Gastroesophageal sphincter (tissue), 3 donors: ENCODE measurements around the gene PRR11.

ENCODE experiments used
- CTCF ChIP-seq, 4 experiments: fragments of 200-600 bp in 2 of 4; fragments of 450-650 bp in 2 of 4; sonication (generic) in 1 of 4; IDR thresholded peaks; one replicate each; pipeline ENCODE4 v1.5.1; 2017 to 2019; ENCODE audit warnings: antibody characterized with exemption in 4 of 4, mild to moderate bottlenecking in 2 of 4, moderate library complexity in 2 of 4
- EP300 ChIP-seq: sonication (generic); formaldehyde crosslinking; IDR thresholded peaks from one replicate; pipeline ENCODE4 v1.6.1; 2017; ENCODE audit warnings: antibody characterized with exemption, mild to moderate bottlenecking
- POLR2A ChIP-seq, 2 donors: fragments of 450-650 bp; IDR thresholded peaks; one replicate each; pipeline ENCODE4 v1.6.1; 2017; ENCODE audit warnings: antibody characterized with exemption in 2 of 2, mild to moderate bottlenecking in 2 of 2, moderate library complexity in 1 of 2
- POLR2AphosphoS5 ChIP-seq: sonication (generic); formaldehyde crosslinking; IDR thresholded peaks from one replicate; pipeline ENCODE4 v1.6.1; 2017; ENCODE audit warnings: antibody characterized with exemption

- no peak for TF ChIP-seq CTCF (IDR thresholded peaks at IDR 0.05)
- TF ChIP-seq EP300: no peak
- TF ChIP-seq POLR2A (IDR thresholded peaks at IDR 0.05): no peak
- TF ChIP-seq POLR2AphosphoS5: no peak
These were observed 30.9 kb upstream of the PRR11 start for GRCh38 chr17:59124665-59125064.
